Activated naive CD8-positive, alpha-beta T cell treated with anti-CD3 and anti-CD28 coated beads, Interleukin-2, amount 50 U/mL, for 24 hours (primary cell): Measurements from ENCODE around the gene ZNF418.
A peak's percentile ranks its signal among the peaks of the same experiment; 100 is the strongest.
"Not testable (repeated sequence)": the region's sequence is repeated elsewhere in the genome, so short reads cannot be mapped to it uniquely, and the experiment has no call there.

Experiments used
- ATAC-seq: fragments of 150-1000 bp; cut with Tn5 transposase; one replicate; pipeline ENCODE4 v1.10.0; 2021
- DNase-seq: peaks from one replicate; pipeline ENCODE4 v3.0.0; 2021
- H3K27ac Mint-ChIP-seq: one replicate; pipeline ENCODE4 v1.8.0; 2021; ENCODE audit warnings: mild to moderate bottlenecking, mixed read lengths
- H3K27me3 Mint-ChIP-seq: one replicate; pipeline ENCODE4 v1.8.0; 2021; ENCODE audit warnings: mixed read lengths
- H3K36me3 Mint-ChIP-seq: one replicate; pipeline ENCODE4 v1.8.0; 2021; ENCODE audit warnings: low read depth, mixed read lengths
- H3K4me1 Mint-ChIP-seq: one replicate; pipeline ENCODE4 v1.8.0; 2021; ENCODE audit warnings: mixed read lengths
- H3K4me3 Mint-ChIP-seq: one replicate; pipeline ENCODE4 v1.8.0; 2021; ENCODE audit warnings: mild to moderate bottlenecking, moderate library complexity, mixed read lengths
- H3K9me3 Mint-ChIP-seq: one replicate; pipeline ENCODE4 v1.8.0; 2021; ENCODE audit warnings: mixed read lengths

Gene ZNF418

DNA sequence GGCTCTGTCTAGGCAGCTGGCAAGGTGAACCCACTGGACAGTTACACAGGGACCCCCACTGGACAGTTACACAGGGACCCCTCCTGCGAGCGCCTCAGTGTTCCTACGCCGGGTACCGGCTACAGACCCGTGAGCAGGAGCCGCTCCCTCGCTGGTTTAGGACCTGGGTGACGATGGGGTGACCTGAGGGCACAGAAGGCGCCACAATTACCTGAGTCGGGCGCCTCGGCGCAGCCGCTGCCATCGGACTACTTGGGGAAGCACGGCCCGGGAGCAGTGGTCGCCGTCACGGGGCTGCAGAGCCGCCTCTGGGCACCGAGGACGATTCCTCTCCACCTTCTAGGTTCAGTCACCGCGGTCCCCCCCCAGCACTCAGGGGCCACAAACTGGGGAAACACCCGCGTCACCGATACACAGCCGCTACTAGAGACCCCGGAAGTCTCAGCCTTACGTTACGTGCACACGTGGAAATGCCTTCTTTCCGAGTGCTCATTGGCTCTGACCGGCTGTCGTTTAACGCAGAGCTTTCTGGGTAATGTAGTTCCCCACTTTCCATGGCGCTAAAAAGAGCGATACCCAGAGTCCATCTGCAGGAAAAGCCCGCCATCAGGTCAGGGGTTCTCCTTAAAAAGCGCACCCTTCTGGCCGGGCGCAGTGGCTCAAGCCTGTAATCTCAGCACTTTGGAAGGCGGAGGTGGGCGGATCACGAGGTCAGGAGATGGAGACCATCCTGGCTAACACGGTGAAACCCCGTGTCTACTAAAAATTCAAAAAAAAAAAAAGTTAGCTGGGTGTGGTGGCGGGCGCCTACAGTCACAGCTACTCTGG is 18.8 kb downstream of the ZNF418 start, which contains the start of gene ZNF417:
Gene ZNF417 (minus strand): TSS at position 425 of the 828 bp plus-strand sequence. CDS start 181 bp downstream, at position 244.
- ATAC-seq, result peak; percentile 99
- Mint-ChIP-seq H3K4me3 (peak within 1 kb of the TSS; percentile 87), H3K36me3 (peaks cover 60% of the 10 kb centered on the region)

GRCh38 chr19:57914531-57914930 is 20.7 kb downstream of the ZNF418 start:
- H3K27me3 Mint-ChIP-seq, result no peaks in the 10 kb centered on the region
- no peak overlapping the region for H3K27ac Mint-ChIP-seq
- H3K4me1 Mint-ChIP-seq, result peaks cover 32% of the 10 kb centered on the region
- H3K4me3 Mint-ChIP-seq, result peak overlapping the region; percentile 87
- peaks cover 46% of the 10 kb centered on the region for H3K9me3 Mint-ChIP-seq
- peaks cover 67% of the 10 kb centered on the region for H3K36me3 Mint-ChIP-seq
- no peak for ATAC-seq
- DNase-seq, result no peak

More for the DNA sequence above, 18.8 kb downstream of the ZNF418 start, which contains the start of gene ZNF417:
- H3K27ac Mint-ChIP-seq, result peak within 1 kb of the TSS; percentile 92
- peaks cover 32% of the 10 kb centered on the region for H3K4me1 Mint-ChIP-seq
- peak; percentile 79 for DNase-seq
- peaks cover 45% of the 10 kb centered on the region for H3K9me3 Mint-ChIP-seq
- H3K27me3 Mint-ChIP-seq, result not testable (repeated sequence)

GRCh38 chr19:57907394-57907793 is 27.8 kb downstream of the ZNF418 start:
- peaks cover 64% of the 10 kb centered on the region for H3K36me3 Mint-ChIP-seq
- no peak overlapping the region for H3K27ac Mint-ChIP-seq
- H3K4me1 Mint-ChIP-seq, result peaks cover 9% of the 10 kb centered on the region
- H3K27me3 Mint-ChIP-seq, result no peaks in the 10 kb centered on the region
- ATAC-seq (no peak), DNase-seq (no peak)
- no peak overlapping the region for H3K4me3 Mint-ChIP-seq
- H3K9me3 Mint-ChIP-seq, result peaks cover 43% of the 10 kb centered on the region

DNA sequence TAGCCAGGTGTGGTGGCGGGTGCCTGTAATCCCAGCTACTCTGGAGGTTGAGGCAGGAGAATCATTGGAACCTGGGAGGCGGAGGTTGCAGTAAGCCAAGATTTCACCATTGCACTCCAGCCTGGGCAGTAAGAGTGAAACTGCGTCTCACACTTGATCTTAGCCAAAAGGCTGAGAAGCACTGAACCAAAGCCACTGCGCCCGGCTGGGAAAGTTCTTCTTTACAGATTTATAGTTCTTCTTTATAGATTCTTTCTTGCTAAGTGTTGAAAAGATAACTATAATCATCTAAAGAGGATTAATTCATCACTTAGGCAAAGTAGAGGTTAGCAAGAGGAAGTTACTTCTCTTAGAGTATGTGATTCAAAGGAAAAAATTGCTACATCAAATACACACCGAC is 29.9 kb downstream of the ZNF418 start:
- DNase-seq (no peak), ATAC-seq (no peak)
- H3K36me3 Mint-ChIP-seq, result peaks cover 45% of the 10 kb centered on the region
- H3K4me3 Mint-ChIP-seq, result no peak overlapping the region
- H3K9me3 Mint-ChIP-seq, result peaks cover 29% of the 10 kb centered on the region
- peaks cover 5% of the 10 kb centered on the region for H3K4me1 Mint-ChIP-seq
- no peak overlapping the region for H3K27ac Mint-ChIP-seq
- no peaks in the 10 kb centered on the region for H3K27me3 Mint-ChIP-seq

DNA sequence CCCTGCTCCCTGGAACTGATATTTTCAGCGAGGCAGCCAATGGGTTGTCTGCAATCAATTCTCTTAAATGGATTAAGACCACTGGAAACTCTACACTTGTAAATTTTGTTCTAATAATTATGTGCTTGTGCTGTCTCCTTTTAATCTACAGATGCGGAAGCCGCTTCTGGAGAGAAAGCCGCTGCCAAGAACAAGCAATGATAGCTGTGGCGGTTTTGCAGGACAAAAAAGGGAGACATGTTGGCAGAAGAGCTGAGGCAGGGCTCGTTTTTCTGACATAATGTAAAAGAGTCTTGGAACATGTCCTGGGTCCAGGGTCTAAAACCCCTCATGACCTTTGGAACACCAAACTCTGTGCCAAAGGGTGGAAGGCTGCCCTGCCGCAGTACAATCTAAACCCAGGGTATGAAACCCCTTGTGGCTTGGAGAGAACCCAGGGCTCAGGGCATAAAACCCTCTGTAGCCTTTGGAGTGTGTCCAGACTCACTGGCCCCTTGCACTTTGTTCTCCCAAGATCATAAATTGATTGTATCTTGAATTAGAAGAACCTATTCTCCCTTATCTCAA is 31.5 kb downstream of the ZNF418 start:
- Mint-ChIP-seq H3K4me3 (no peak overlapping the region), H3K27ac (no peak overlapping the region), H3K4me1 (peaks cover 5% of the 10 kb centered on the region), H3K9me3 (peaks cover 29% of the 10 kb centered on the region), H3K27me3 (no peaks in the 10 kb centered on the region), H3K36me3 (peaks cover 35% of the 10 kb centered on the region)
- no peak for DNase-seq
- no peak for ATAC-seq

DNA sequence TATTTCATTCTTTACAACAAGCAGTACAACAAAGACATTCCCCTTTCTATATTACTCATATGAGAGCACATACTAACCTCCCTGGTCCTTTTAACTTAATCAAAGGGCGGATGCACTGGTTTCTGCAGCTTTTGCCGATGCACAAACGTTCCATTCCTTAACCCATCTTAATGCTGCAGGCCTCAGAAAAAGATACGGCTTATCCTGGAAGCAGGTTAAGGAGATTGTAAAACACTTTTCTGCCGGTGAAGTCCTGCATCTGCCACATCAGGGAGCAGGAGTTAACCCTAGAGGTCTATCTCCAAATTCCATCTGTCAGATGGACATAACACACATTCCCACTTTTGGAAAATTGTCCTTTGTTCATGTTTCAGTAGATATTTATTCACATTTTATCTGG is 34.9 kb downstream of the ZNF418 start:
- H3K9me3 Mint-ChIP-seq, result peaks cover 16% of the 10 kb centered on the region
- no peak for DNase-seq
- no peaks in the 10 kb centered on the region for H3K27me3 Mint-ChIP-seq
- no peak for ATAC-seq
- no peak overlapping the region for H3K4me3 Mint-ChIP-seq
- H3K36me3 Mint-ChIP-seq, result peaks cover 11% of the 10 kb centered on the region
- H3K27ac Mint-ChIP-seq, result no peak overlapping the region
- H3K4me1 Mint-ChIP-seq, result peaks cover 3% of the 10 kb centered on the region

GRCh38 chr19:57890706-57891105 is 44.5 kb downstream of the ZNF418 start:
- not testable (repeated sequence) for H3K27me3 Mint-ChIP-seq, ATAC-seq, H3K4me3 Mint-ChIP-seq, H3K27ac Mint-ChIP-seq, DNase-seq
- peaks cover 28% of the 10 kb centered on the region for H3K9me3 Mint-ChIP-seq
- peaks cover 34% of the 10 kb centered on the region for H3K36me3 Mint-ChIP-seq
- H3K4me1 Mint-ChIP-seq, result peaks cover 26% of the 10 kb centered on the region

DNA sequence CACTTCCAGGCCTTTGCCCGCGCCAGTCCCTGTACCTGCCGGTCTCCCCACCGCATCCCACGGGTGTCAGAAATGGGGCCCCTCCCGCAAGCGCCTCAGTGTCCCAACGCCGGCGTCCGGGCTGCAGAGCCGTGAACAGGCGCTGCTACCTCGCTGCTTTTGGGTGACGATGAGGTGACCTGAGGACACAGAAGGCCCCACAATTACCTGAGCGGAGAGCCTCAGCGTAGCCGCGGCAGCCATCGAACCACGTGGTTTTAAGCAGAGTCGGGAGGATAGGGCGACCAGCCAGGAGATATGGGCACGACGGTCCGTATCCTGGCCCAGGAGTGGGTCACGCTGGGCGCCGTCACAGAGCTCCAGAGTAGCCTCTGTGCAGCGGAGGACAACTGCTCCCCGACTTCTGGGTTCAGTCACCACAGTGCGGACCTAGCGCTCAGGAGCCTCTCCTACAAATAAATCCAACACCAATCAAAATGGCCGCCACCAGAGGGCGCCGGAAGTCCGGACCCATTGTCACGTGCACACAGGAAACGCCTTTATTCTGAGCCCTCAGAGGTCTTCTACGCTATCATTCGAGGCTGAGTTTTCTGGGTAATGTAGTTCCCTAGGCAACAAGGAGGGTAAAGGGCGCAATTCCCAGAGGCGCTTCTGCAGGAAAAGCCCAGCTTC is 46.5 kb downstream of the ZNF418 start, which contains the start of gene ZNF814:
Gene ZNF814 (minus strand): TSS at position 478 of the 672 bp plus-strand sequence. CDS start 235 bp downstream, at position 243.
- peaks cover 54% of the 10 kb centered on the region for H3K36me3 Mint-ChIP-seq
- peaks cover 32% of the 10 kb centered on the region for H3K4me1 Mint-ChIP-seq
- no peaks in the 10 kb centered on the region for H3K27me3 Mint-ChIP-seq
- peak; percentile 83 for DNase-seq
- H3K4me3 Mint-ChIP-seq, result peak within 1 kb of the TSS; percentile 95
- peak; percentile 95 for ATAC-seq
- peak within 1 kb of the TSS; percentile 89 for H3K27ac Mint-ChIP-seq
- peaks cover 32% of the 10 kb centered on the region for H3K9me3 Mint-ChIP-seq

DNA sequence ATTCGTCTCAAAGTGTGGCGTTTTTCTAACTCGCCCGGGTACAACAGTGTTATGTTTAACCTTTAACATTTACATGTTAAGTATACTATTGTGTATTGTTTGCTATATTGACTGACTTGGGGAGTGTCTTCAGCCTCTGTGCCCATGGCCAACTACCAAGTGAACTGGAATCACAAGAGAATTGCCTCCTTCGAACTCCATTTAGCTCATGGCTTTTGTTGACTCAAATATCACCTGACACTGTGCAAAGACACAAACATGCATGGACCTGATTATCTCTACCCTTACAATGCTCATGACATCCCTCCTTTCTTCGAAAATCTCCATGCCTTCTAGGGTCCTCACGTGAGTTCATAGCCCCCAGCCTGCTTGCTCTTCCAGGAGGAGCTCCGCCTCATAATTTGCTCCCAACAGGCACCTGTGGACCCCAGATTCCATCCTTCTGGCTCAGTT is 47.1 kb downstream of the ZNF418 start:
- DNase-seq (no peak), ATAC-seq (no peak)
- Mint-ChIP-seq H3K36me3 (peaks cover 60% of the 10 kb centered on the region), H3K4me1 (peaks cover 32% of the 10 kb centered on the region), H3K4me3 (peak overlapping the region; percentile 95), H3K27me3 (no peaks in the 10 kb centered on the region), H3K9me3 (peaks cover 32% of the 10 kb centered on the region), H3K27ac (peak overlapping the region; percentile 89)

GRCh38 chr19:57887195-57887941 is 47.8 kb downstream of the ZNF418 start:
- Mint-ChIP-seq H3K27me3 (no peaks in the 10 kb centered on the region), H3K36me3 (peaks cover 67% of the 10 kb centered on the region), H3K27ac (peak overlapping the region; percentile 89), H3K4me3 (peak overlapping the region; percentile 95), H3K9me3 (peaks cover 32% of the 10 kb centered on the region), H3K4me1 (peaks cover 32% of the 10 kb centered on the region)
- ATAC-seq (no peak), DNase-seq (no peak)

GRCh38 chr19:57886046-57886445 is 49.2 kb downstream of the ZNF418 start:
- ATAC-seq, result no peak
- Mint-ChIP-seq H3K9me3 (peaks cover 29% of the 10 kb centered on the region), H3K4me1 (peaks cover 32% of the 10 kb centered on the region), H3K36me3 (peaks cover 64% of the 10 kb centered on the region), H3K27ac (no peak overlapping the region), H3K4me3 (peak overlapping the region; percentile 0), H3K27me3 (no peaks in the 10 kb centered on the region)
- no peak for DNase-seq

DNA sequence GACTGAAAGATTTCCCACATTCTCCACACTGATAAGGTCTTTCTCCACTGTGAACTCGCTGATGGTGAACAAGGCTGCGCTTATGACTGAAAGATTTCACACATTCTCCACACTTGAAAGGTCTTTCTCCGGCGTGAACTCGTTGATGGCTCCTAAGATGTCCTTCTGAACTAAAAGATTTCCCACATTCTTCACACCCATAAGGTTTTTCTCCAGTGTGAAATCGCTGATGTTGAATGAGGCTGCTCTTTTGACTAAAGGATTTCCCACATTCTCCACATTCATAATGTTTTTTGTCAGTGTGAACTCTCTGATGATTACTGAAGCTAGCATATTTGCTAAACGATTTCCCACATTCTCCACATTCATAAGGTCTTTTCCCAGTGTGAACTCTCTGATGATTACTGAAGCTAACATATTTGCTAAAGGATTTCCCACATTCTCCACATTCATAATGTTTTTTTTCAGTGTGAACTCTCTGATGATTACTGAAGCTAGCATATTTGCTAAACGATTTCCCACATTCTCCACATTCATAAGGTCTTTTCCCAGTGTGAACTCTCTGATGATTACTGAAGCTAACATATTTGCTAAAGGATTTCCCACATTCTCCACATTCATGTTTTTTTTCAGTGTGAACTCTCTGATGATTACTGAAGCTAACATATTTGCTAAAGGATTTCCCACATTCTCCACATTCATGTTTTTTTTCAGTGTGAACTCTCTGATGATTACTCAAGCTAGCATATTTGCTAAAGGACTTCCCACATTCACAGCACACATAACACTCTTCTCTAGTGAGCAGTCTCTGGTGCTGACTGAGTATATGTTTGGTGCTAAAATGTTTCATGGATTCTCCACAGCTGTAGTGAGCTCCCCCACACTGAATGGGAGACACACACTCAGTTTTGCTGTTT is 61.1 kb downstream of the ZNF418 start:
- H3K27ac Mint-ChIP-seq, DNase-seq, H3K4me1 Mint-ChIP-seq, H3K27me3 Mint-ChIP-seq, ATAC-seq, H3K4me3 Mint-ChIP-seq: not testable (repeated sequence)
- peaks cover 55% of the 10 kb centered on the region for H3K9me3 Mint-ChIP-seq
- H3K36me3 Mint-ChIP-seq, result peaks cover 92% of the 10 kb centered on the region

DNA sequence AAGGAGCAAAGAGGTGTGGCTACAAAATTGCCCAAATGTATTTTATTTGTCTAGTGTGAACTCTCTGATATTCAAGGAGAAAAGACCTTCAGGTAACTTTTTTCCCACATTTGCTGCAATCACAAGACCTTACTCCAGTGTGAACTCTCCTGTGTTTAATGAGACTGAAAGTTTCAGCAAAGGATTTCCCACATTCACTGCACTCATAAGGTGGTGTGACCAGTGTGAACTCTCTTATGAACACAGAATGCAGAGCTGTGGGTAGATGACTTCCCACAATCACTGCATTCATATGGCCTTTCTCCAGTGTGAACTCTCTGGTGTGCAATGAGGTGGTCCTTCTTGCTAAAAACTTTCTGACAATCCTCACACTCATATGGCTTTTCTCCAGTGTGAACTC is 62.8 kb downstream of the ZNF418 start:
- Mint-ChIP-seq H3K4me3 (no peak overlapping the region), H3K27ac (no peak overlapping the region), H3K36me3 (peaks cover 93% of the 10 kb centered on the region), H3K4me1 (no peaks in the 10 kb centered on the region), H3K9me3 (peaks cover 60% of the 10 kb centered on the region), H3K27me3 (no peaks in the 10 kb centered on the region)
- DNase-seq (no peak), ATAC-seq (no peak)
